ENCODE results near the gene ACMSD. TPM values are rescaled to one million over a fixed set of nuclear protein-coding genes. Genes with fewer than 3 reads are reported as not detected.
"Not testable (repeated sequence)": the region's sequence is repeated elsewhere in the genome, so short reads cannot be mapped to it uniquely, and the experiment has no call there.

ACMSD gene
- total RNA-seq, 2 donors from 2014 or later, result not detected

- intact Hi-C loops (cut with DNase I), result loop anchor here in 1 of 2 donors (1.0 kb wide), 1 partner anchor 9 kb away; no protein-coding TSS in a partner anchor
- DNase-seq (ENCODE audit: low spot score), result no peak
These were observed 7.3 kb downstream of the ACMSD start for GRCh38 chr2:134845719-134846118.

- intact Hi-C loops (cut with DNase I), result loop anchor here in 1 of 2 donors (1.0 kb wide), 1 partner anchor 10 kb away; no protein-coding TSS in a partner anchor
- DNase-seq (ENCODE audit: low spot score), result no peak
These were observed 7.8 kb downstream of the ACMSD start for GRCh38 chr2:134846213-134846612.

- intact Hi-C loops (cut with DNase I); DNase-seq (ENCODE audit: low spot score): not testable (repeated sequence)
These were observed 9.2 kb downstream of the ACMSD start for GRCh38 chr2:134847582-134847981.

GRCh38 chr2:134852518-134852917, 14.1 kb downstream of the ACMSD start:
- no peak for DNase-seq (ENCODE audit: low spot score)
- intact Hi-C loops (cut with DNase I), result no loop called here

GRCh38 chr2:134855709-134856108, 17.3 kb downstream of the ACMSD start:
- intact Hi-C loops (cut with DNase I), result no loop called here
- DNase-seq (ENCODE audit: low spot score), result no peak

GRCh38 chr2:134858245-134858644, 19.8 kb downstream of the ACMSD start:
- intact Hi-C loops (cut with DNase I), result no loop called here
- DNase-seq (ENCODE audit: low spot score), result no peak

- DNase-seq (ENCODE audit: low spot score), result no peak
- intact Hi-C loops (cut with DNase I), result no loop called here
These were observed 22.8 kb downstream of the ACMSD start for GRCh38 chr2:134861173-134861572.

GRCh38 chr2:134862069-134862468, 23.7 kb downstream of the ACMSD start:
- no peak for DNase-seq (ENCODE audit: low spot score)
- intact Hi-C loops (cut with DNase I), result no loop called here

GRCh38 chr2:134862674-134863073, 24.3 kb downstream of the ACMSD start:
- DNase-seq (ENCODE audit: low spot score), result no peak
- intact Hi-C loops (cut with DNase I), result no loop called here

- intact Hi-C loops (cut with DNase I), result no loop called here
- DNase-seq (ENCODE audit: low spot score), result no peak
These were observed 25.0 kb downstream of the ACMSD start for GRCh38 chr2:134863446-134863845.

GRCh38 chr2:134865067-134865787, 26.8 kb downstream of the ACMSD start:
- intact Hi-C loops (cut with DNase I), result no loop called here
- DNase-seq (ENCODE audit: low spot score), result no peak

- no peak for DNase-seq (ENCODE audit: low spot score)
These were observed 28.2 kb downstream of the ACMSD start for GRCh38 chr2:134866498-134867099.

GRCh38 chr2:134869946-134870736, 31.7 kb downstream of the ACMSD start:
- DNase-seq (ENCODE audit: low spot score), result no peak
- intact Hi-C loops (cut with DNase I), result no loop called here

More at GRCh38 chr2:134866498-134867099, 28.2 kb downstream of the ACMSD start:
- intact Hi-C loops (cut with DNase I), result no loop called here

- intact Hi-C loops (cut with DNase I), result no loop called here
- DNase-seq (ENCODE audit: low spot score), result no peak
These were observed 34.7 kb downstream of the ACMSD start for GRCh38 chr2:134873152-134873551.

GRCh38 chr2:134875309-134875708, 36.9 kb downstream of the ACMSD start:
- intact Hi-C loops (cut with DNase I), result no loop called here
- no peak for DNase-seq (ENCODE audit: low spot score)

- DNase-seq (ENCODE audit: low spot score), result no peak
- intact Hi-C loops (cut with DNase I), result no loop called here
These were observed 44.4 kb downstream of the ACMSD start for GRCh38 chr2:134882773-134883172.

GRCh38 chr2:134883552-134884293, 45.3 kb downstream of the ACMSD start:
- intact Hi-C loops (cut with DNase I), result no loop called here
- DNase-seq (ENCODE audit: low spot score), result no peak

GRCh38 chr2:134884435-134884834, 46.0 kb downstream of the ACMSD start:
- DNase-seq (ENCODE audit: low spot score), result no peak
- intact Hi-C loops (cut with DNase I), result no loop called here

GRCh38 chr2:134892282-134893035, 54.0 kb downstream of the ACMSD start:
- intact Hi-C loops (cut with DNase I), result no loop called here
- no peak for DNase-seq (ENCODE audit: low spot score)
